Neural cell (in vitro differentiated cells): ENCODE measurements around the gene OR4C6. TPM values are rescaled to one million over a fixed set of nuclear protein-coding genes. Genes with fewer than 3 reads are reported as not detected.

Experiments
- H2AFZ ChIP-seq: fragments of 200-600, 300-800 bp; sonication (generic), shearing (Covaris generic); 2 replicates; pipeline ENCODE4 v1.6.0; 2014; ENCODE audit warnings: low read depth, mild to moderate bottlenecking, antibody characterized with exemption, low read length, moderate library complexity
- H3F3A ChIP-seq: fragments of 200-600 bp; shearing (Covaris generic); 2 replicates; pipeline ENCODE4 v1.6.1; 2016; ENCODE audit warnings: mild to moderate bottlenecking, moderate library complexity, mixed read lengths, antibody characterized with exemption, low read length; ENCODE audit not compliant: insufficient read depth, poor library complexity, severe bottlenecking
- H3K27ac ChIP-seq: fragments of 200-600, 300-800 bp; sonication (generic), shearing (Covaris generic); 2 replicates; pipeline ENCODE4 v1.5.1; 2014; ENCODE audit warnings: mild to moderate bottlenecking, low read length, moderate library complexity
- H3K27me3 ChIP-seq: fragments of 300-800, 200-600 bp; sonication (generic), shearing (Covaris generic); 2 replicates; pipeline ENCODE4 v1.6.0; 2014; ENCODE audit warnings: mild to moderate bottlenecking, low read depth, low read length, moderate library complexity; ENCODE audit not compliant: insufficient read depth
- H3K36me3 ChIP-seq: fragments of 300-800, 200-600 bp; sonication (generic), shearing (Covaris generic); 2 replicates; pipeline ENCODE4 v1.5.1; 2014; ENCODE audit warnings: mild to moderate bottlenecking, antibody characterized with exemption, low read length, moderate library complexity; ENCODE audit not compliant: insufficient read depth
- H3K4me2 ChIP-seq: fragments of 300-800, 200-600 bp; sonication (generic), shearing (Covaris generic); 2 replicates; pipeline ENCODE4 v1.6.0; 2014; ENCODE audit warnings: mild to moderate bottlenecking, low read length
- H3K4me3 ChIP-seq: fragments of 300-800, 200-600 bp; sonication (generic), shearing (Covaris generic); 2 replicates; pipeline ENCODE4 v1.5.1; 2014; ENCODE audit warnings: mild to moderate bottlenecking, low read length, moderate library complexity
- H3K79me2 ChIP-seq: fragments of 200-600 bp; shearing (Covaris generic); replicated peaks from 2 replicates; pipeline ENCODE4 v1.6.0; 2014; ENCODE audit warnings: mild to moderate bottlenecking, low read length, moderate library complexity; ENCODE audit not compliant: insufficient read depth
- H3K9ac ChIP-seq: fragments of 300-800, 200-600 bp; sonication (generic), shearing (Covaris generic); 2 replicates; pipeline ENCODE4 v1.6.1; 2016; ENCODE audit warnings: mild to moderate bottlenecking, low read length, mixed read lengths
- H3K9me2 ChIP-seq: fragments of 200-600 bp; shearing (Covaris generic); 2 replicates; pipeline ENCODE4 v1.6.1; 2016; ENCODE audit warnings: mild to moderate bottlenecking, low read length, mixed read lengths; ENCODE audit not compliant: insufficient read depth
- H3K9me3 ChIP-seq: fragments of 200-600, 300-800 bp; sonication (generic), shearing (Covaris generic); 2 replicates; pipeline ENCODE4 v1.6.1; 2016; ENCODE audit warnings: mild to moderate bottlenecking, mixed run types, low read length, moderate library complexity, mixed read lengths
- H4K20me1 ChIP-seq: fragments of 200-600 bp; shearing (Covaris generic); 2 replicates; pipeline ENCODE4 v1.6.1; 2016; ENCODE audit warnings: mild to moderate bottlenecking, mixed run types; ENCODE audit not compliant: insufficient read depth
- CTCF ChIP-seq: fragments of 450-650 bp; IDR thresholded peaks from 2 replicates; pipeline ENCODE4 v1.5.1; 2014; ENCODE audit warnings: antibody characterized with exemption, mild to moderate bottlenecking, moderate library complexity; ENCODE audit not compliant: poor library complexity, severe bottlenecking
- EP300 ChIP-seq: fragments of 450-650 bp; conservative IDR thresholded peaks from 2 replicates; pipeline ENCODE4 v1.6.1; 2014; ENCODE audit warnings: antibody characterized with exemption, mild to moderate bottlenecking, moderate library complexity; ENCODE audit not compliant: poor library complexity, severe bottlenecking
- EZH2 ChIP-seq: fragments of 200-600, 300-800 bp; shearing (Covaris generic), sonication (generic); IDR thresholded peaks from 2 replicates; pipeline ENCODE4 v1.6.1; 2014; ENCODE audit warnings: antibody characterized with exemption, low read length, borderline replicate concordance, mild to moderate bottlenecking; ENCODE audit not compliant: insufficient read depth, poor library complexity, severe bottlenecking
- MXI1 ChIP-seq: fragments of 450-650 bp; conservative IDR thresholded peaks from 2 replicates; pipeline ENCODE4 v1.6.1; 2014; ENCODE audit warnings: antibody characterized with exemption, mild to moderate bottlenecking; ENCODE audit not compliant: poor library complexity, severe bottlenecking
- POLR2AphosphoS5 ChIP-seq: IDR thresholded peaks from 2 replicates; pipeline ENCODE4 v1.6.1; 2012
- RAD21 ChIP-seq: fragments of 450-650 bp; conservative IDR thresholded peaks from 2 replicates; pipeline ENCODE4 v1.6.1; 2014; ENCODE audit warnings: antibody characterized with exemption, mild to moderate bottlenecking, moderate library complexity
- REST ChIP-seq: IDR thresholded peaks from 2 replicates; pipeline ENCODE4 v1.6.1; 2012; ENCODE audit warnings: borderline replicate concordance
- SMC3 ChIP-seq: fragments of 450-650 bp; conservative IDR thresholded peaks from 2 replicates; pipeline ENCODE4 v1.6.1; 2014; ENCODE audit warnings: antibody characterized with exemption, mild to moderate bottlenecking, moderate library complexity; ENCODE audit not compliant: poor library complexity
- TAF1 ChIP-seq: IDR thresholded peaks from 2 replicates; pipeline ENCODE4 v1.6.1; 2012; ENCODE audit warnings: low read depth
- polyA plus RNA-seq: library from polyadenylated mRNA; depleted of rRNA; stranded (reverse); fragments of >200 nt; gene quantifications from 2 replicates; pipeline ENCODE4 v1.2.3, GENCODE V29; 2014

OR4C6 gene
- polyA plus RNA-seq, 1 donor from 2014 or later = not detected

- H3K79me2 ChIP-seq = no peaks in the 10 kb centered on the region
- H3K27ac ChIP-seq = no peak overlapping the region
- no peaks in the 10 kb centered on the region for H3F3A ChIP-seq
- H4K20me1 ChIP-seq = no peaks in the 10 kb centered on the region
- no peaks in the 10 kb centered on the region for H3K27me3 ChIP-seq
- no peak for TF ChIP-seq POLR2AphosphoS5
- no peak for TF ChIP-seq TAF1
- no peak for TF ChIP-seq MXI1
- TF ChIP-seq SMC3 = no peak
- TF ChIP-seq REST = no peak
- TF ChIP-seq EZH2 = no peak
- no peak for TF ChIP-seq EP300
- no peak overlapping the region for H3K4me3 ChIP-seq
- H3K9me3 ChIP-seq = no peaks in the 10 kb centered on the region
- no peak overlapping the region for H2AFZ ChIP-seq
- no peak overlapping the region for H3K4me2 ChIP-seq
- H3K9me2 ChIP-seq = no peaks in the 10 kb centered on the region
- no peak overlapping the region for H3K9ac ChIP-seq
- H3K36me3 ChIP-seq = no peaks in the 10 kb centered on the region
Measured at GRCh38 chr11:55658608-55659007, 3.4 kb upstream of the OR4C6 start.

GRCh38 chr11:55669376-55669775 is 7.4 kb downstream of the OR4C6 start:
- H3F3A ChIP-seq = no peaks in the 10 kb centered on the region
- no peak overlapping the region for H3K4me2 ChIP-seq
- no peak for TF ChIP-seq POLR2AphosphoS5
- TF ChIP-seq EZH2 = no peak
- TF ChIP-seq REST = no peak
- TF ChIP-seq CTCF = no peak
- no peak for TF ChIP-seq EP300
- no peak for TF ChIP-seq SMC3
- TF ChIP-seq TAF1 = no peak
- TF ChIP-seq MXI1 = no peak
- no peak for TF ChIP-seq RAD21
- H3K36me3 ChIP-seq = no peaks in the 10 kb centered on the region
- H3K27ac ChIP-seq = no peak overlapping the region
- H2AFZ ChIP-seq = no peak overlapping the region
- H3K9me3 ChIP-seq = no peaks in the 10 kb centered on the region
- H3K9ac ChIP-seq = no peak overlapping the region
- no peak overlapping the region for H3K4me3 ChIP-seq
- no peaks in the 10 kb centered on the region for H3K27me3 ChIP-seq
- no peaks in the 10 kb centered on the region for H3K9me2 ChIP-seq
- no peaks in the 10 kb centered on the region for H4K20me1 ChIP-seq
- H3K79me2 ChIP-seq = no peaks in the 10 kb centered on the region
